HepG2 (cell line): Measurements from ENCODE around the gene PIK3CA. TPM values are rescaled to one million over a fixed set of nuclear protein-coding genes. Genes with fewer than 3 reads are reported as not detected.
A peak's percentile ranks its signal among the peaks of the same experiment; 100 is the strongest.

Experiments
- ERF ChIP-seq: IDR thresholded peaks from 2 replicates; pipeline ENCODE4 v1.6.1; 2018; ENCODE audit warnings: missing biosample characterization, missing genetic modification reagents
- FOXK2 ChIP-seq: fragments of 450-650 bp; IDR thresholded peaks from 2 replicates; pipeline ENCODE4 v1.6.1; 2016
- JUN ChIP-seq: sonication (generic); formaldehyde crosslinking; IDR thresholded peaks from 2 replicates; pipeline ENCODE4 v1.4.0; 2020; ENCODE audit warnings: mild to moderate bottlenecking, missing genetic modification reagents
- KAT8 ChIP-seq: IDR thresholded peaks from 2 replicates; pipeline ENCODE4 v1.6.1; 2016; ENCODE audit warnings: missing genetic modification reagents, missing compliant biosample characterization
- RBM39 ChIP-seq: fragments of 200-400 bp; formaldehyde crosslinking; IDR thresholded peaks from one replicate; pipeline ENCODE4 v1.6.1; 2018; ENCODE audit warnings: antibody characterized with exemption, mild to moderate bottlenecking, low read depth, low read length; ENCODE audit not compliant: poor library complexity, severe bottlenecking
- ZNF446 ChIP-seq: sonication (generic); formaldehyde crosslinking; IDR thresholded peaks from 2 replicates; pipeline ENCODE4 v1.5.0; 2020; ENCODE audit warnings: mild to moderate bottlenecking, missing genetic modification reagents
- ZNF777 ChIP-seq: sonication (generic); formaldehyde crosslinking; IDR thresholded peaks from 2 replicates; pipeline ENCODE4 v1.4.0; 2020; ENCODE audit warnings: missing genetic modification reagents
- polyA plus RNA-seq, 8 experiments: library from polyadenylated mRNA; depleted of rRNA in 3 of 8; stranded (reverse) in 7 of 8; unstranded in 1 of 8; fragments of >200 nt; fragmentation: Illumina TruSeq in 4 of 8; extraction: Trizol in 4 of 8; gene quantifications; 2 replicates each; pipeline versions ENCODE4 v1.2.1 to v1.2.3, GENCODE V29; 2011 to 2016; ENCODE audit warnings: low read depth in 4 of 8, missing spikeins in 1 of 8, mixed read lengths in 1 of 8; ENCODE audit not compliant: insufficient read depth in 1 of 8
- total RNA-seq, 5 experiments: library from RNA; depleted of rRNA; stranded (reverse); fragments of >200 nt; fragmentation: Illumina TruSeq; extraction: Trizol; gene quantifications; 2 replicates each; pipeline ENCODE4 v1.2.3, GENCODE V29; 2016; ENCODE audit warnings: low read depth in 1 of 5
- TF ChIP-seq, protein P1 (sequence below), 2 experiments: fragments of 450-650 bp in 1 of 2; sonication (generic) in 1 of 2; formaldehyde crosslinking in 1 of 2; IDR thresholded peaks; 2 replicates each; pipeline versions ENCODE4 v1.6.1 to v1.8.0; 2016 to 2022; ENCODE audit warnings: antibody characterized with exemption in 1 of 2, mild to moderate bottlenecking in 1 of 2, missing genetic modification reagents in 1 of 2
- TF ChIP-seq, protein P2 (sequence below): sonication (generic); formaldehyde crosslinking; IDR thresholded peaks from 2 replicates; pipeline ENCODE4 v1.4.0; 2020; ENCODE audit warnings: low read depth, missing genetic modification reagents
- TF ChIP-seq, protein P3 (sequence below): sonication (generic); formaldehyde crosslinking; IDR thresholded peaks from 2 replicates; pipeline ENCODE4 v1.4.0; 2020; ENCODE audit warnings: missing genetic modification reagents
- TF ChIP-seq, protein P4 (sequence below): sonication (generic); formaldehyde crosslinking; IDR thresholded peaks from 2 replicates; pipeline ENCODE4 v1.5.1; 2020; ENCODE audit warnings: missing genetic modification reagents, mild to moderate bottlenecking, borderline replicate concordance

Gene PIK3CA
- total and polyA plus RNA-seq, 2 of the 13 experiments (the other 11 are each of a cell fraction or from before 2014, with no cell fraction given), result 5.7 to 11.4 TPM

DNA sequence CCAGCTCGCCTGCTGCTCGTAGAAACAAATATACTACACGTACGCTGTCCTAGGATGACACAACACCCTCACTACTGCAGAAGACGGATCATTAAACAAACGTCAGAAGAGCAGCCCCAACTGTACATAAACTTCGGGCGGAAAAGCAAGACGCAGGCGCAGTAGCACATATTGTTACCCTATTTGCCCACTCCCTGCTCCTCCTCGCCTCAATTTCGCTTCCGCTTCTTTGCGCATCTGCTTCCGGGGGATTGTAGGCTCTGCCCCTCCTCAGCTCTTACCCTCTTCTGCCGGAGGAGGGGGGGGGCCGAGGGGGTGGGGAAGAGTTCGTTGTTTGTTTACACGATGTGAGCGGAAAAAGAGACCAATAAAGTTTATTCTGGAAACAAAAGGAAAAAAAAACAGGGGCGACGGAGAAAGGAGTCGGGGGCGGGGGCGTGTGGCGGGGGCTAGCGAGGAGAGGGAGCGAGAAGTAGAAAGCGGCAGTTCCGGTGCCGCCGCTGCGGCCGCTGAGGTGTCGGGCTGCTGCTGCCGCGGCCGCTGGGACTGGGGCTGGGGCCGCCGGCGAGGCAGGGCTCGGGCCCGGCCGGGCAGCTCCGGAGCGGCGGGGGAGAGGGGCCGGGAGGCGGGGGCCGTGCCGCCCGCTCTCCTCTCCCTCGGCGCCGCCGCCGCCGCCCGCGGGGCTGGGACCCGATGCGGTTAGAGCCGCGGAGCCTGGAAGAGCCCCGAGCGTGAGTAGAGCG is at the start of gene PIK3CA (continued):
- TF ChIP-seq, protein P1, sequence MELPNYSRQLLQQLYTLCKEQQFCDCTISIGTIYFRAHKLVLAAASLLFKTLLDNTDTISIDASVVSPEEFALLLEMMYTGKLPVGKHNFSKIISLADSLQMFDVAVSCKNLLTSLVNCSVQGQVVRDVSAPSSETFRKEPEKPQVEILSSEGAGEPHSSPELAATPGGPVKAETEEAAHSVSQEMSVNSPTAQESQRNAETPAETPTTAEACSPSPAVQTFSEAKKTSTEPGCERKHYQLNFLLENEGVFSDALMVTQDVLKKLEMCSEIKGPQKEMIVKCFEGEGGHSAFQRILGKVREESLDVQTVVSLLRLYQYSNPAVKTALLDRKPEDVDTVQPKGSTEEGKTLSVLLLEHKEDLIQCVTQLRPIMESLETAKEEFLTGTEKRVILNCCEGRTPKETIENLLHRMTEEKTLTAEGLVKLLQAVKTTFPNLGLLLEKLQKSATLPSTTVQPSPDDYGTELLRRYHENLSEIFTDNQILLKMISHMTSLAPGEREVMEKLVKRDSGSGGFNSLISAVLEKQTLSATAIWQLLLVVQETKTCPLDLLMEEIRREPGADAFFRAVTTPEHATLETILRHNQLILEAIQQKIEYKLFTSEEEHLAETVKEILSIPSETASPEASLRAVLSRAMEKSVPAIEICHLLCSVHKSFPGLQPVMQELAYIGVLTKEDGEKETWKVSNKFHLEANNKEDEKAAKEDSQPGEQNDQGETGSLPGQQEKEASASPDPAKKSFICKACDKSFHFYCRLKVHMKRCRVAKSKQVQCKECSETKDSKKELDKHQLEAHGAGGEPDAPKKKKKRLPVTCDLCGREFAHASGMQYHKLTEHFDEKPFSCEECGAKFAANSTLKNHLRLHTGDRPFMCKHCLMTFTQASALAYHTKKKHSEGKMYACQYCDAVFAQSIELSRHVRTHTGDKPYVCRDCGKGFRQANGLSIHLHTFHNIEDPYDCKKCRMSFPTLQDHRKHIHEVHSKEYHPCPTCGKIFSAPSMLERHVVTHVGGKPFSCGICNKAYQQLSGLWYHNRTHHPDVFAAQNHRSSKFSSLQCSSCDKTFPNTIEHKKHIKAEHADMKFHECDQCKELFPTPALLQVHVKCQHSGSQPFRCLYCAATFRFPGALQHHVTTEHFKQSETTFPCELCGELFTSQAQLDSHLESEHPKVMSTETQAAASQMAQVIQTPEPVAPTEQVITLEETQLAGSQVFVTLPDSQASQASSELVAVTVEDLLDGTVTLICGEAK (IDR thresholded peaks at IDR 0.05), result peak; percentile 99
- TF ChIP-seq, protein P1 (CRISPR knock-in tag; IDR thresholded peaks at IDR 0.05), result peak; percentile 99
- peak; percentile 80 for TF ChIP-seq KAT8 (CRISPR knock-in tag)
- TF ChIP-seq, protein P2, sequence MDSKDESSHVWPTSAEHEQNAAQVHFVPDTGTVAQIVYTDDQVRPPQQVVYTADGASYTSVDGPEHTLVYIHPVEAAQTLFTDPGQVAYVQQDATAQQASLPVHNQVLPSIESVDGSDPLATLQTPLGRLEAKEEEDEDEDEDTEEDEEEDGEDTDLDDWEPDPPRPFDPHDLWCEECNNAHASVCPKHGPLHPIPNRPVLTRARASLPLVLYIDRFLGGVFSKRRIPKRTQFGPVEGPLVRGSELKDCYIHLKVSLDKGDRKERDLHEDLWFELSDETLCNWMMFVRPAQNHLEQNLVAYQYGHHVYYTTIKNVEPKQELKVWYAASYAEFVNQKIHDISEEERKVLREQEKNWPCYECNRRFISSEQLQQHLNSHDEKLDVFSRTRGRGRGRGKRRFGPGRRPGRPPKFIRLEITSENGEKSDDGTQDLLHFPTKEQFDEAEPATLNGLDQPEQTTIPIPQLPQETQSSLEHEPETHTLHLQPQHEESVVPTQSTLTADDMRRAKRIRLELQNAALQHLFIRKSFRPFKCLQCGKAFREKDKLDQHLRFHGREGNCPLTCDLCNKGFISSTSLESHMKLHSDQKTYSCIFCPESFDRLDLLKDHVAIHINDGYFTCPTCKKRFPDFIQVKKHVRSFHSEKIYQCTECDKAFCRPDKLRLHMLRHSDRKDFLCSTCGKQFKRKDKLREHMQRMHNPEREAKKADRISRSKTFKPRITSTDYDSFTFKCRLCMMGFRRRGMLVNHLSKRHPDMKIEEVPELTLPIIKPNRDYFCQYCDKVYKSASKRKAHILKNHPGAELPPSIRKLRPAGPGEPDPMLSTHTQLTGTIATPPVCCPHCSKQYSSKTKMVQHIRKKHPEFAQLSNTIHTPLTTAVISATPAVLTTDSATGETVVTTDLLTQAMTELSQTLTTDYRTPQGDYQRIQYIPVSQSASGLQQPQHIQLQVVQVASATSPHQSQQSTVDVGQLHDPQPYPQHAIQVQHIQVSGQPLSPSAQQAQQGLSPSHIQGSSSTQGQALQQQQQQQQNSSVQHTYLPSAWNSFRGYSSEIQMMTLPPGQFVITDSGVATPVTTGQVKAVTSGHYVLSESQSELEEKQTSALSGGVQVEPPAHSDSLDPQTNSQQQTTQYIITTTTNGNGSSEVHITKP (CRISPR knock-in tag), result no peak
- peak; percentile 49; the same call in 1 of the 2 replicates for TF ChIP-seq FOXK2
- TF ChIP-seq ERF (CRISPR knock-in tag), result peak; percentile 21; the same call in 1 of the 2 replicates
- no peak for TF ChIP-seq ZNF446 (CRISPR knock-in tag)
- TF ChIP-seq, protein P3, sequence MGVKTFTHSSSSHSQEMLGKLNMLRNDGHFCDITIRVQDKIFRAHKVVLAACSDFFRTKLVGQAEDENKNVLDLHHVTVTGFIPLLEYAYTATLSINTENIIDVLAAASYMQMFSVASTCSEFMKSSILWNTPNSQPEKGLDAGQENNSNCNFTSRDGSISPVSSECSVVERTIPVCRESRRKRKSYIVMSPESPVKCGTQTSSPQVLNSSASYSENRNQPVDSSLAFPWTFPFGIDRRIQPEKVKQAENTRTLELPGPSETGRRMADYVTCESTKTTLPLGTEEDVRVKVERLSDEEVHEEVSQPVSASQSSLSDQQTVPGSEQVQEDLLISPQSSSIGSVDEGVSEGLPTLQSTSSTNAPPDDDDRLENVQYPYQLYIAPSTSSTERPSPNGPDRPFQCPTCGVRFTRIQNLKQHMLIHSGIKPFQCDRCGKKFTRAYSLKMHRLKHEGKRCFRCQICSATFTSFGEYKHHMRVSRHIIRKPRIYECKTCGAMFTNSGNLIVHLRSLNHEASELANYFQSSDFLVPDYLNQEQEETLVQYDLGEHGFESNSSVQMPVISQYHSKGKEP (CRISPR knock-in tag), result no peak
- no peak for TF ChIP-seq JUN (CRISPR knock-in tag)
- TF ChIP-seq, protein P4, sequence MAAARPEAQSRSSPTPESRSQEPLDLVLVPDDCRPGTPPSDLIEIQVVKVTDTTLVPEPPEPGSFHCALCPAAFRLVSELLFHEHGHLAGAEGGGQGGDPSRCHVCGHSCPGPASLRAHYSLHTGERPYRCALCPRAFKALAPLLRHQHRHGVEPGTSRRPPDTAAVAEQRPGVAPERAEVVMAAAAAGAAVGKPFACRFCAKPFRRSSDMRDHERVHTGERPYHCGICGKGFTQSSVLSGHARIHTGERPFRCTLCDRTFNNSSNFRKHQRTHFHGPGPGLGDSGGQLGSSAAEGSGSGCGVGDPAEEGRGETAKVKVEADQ, result no peak
- peak; percentile 45; the same call in 1 of the 2 replicates for TF ChIP-seq ZNF777 (CRISPR knock-in tag)
- TF ChIP-seq RBM39, result no peak
